ENCODE data around the gene MRPS9.

DNA sequence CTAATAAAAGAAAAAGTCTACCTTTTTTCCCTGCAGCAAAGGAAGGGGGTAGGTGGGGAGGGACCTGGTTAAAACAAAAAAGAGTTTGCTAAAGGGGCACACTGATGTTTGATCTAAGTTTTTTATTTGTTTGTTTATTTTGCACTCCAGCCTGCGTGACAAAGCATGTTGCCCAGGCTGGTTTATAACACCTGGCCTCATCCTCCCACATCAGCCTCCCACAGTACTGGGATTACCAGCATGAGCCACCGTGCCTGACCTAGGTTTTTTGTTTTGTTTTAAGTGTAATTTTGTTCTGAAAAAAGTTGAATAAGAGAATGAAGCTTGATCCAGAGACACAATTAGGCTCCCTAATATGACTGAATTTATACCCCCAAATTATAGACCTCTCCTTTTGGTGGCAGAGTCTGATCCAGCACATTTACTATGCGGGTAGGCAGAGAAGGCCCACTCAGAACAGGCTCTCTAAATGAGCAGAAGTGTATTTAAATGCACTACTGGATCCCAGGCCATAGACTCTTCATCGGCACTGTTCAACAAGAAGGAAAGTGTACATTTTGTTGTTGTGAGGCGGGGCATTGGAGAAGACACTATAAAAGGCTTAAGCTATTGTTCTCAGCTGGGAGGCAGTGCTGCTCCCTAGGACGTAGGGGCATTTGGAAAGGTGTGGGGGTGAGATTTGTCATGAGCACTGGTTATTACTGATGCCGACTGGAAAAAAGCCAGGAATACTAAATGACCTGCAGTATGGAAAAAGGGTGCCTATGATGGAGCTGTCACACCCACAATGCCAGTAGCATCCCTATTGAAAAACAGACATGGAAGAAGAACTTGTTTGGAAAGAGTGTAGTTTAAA lies 32.4 kb downstream of the MRPS9 start:
- TF ChIP-seq, protein P1, sequence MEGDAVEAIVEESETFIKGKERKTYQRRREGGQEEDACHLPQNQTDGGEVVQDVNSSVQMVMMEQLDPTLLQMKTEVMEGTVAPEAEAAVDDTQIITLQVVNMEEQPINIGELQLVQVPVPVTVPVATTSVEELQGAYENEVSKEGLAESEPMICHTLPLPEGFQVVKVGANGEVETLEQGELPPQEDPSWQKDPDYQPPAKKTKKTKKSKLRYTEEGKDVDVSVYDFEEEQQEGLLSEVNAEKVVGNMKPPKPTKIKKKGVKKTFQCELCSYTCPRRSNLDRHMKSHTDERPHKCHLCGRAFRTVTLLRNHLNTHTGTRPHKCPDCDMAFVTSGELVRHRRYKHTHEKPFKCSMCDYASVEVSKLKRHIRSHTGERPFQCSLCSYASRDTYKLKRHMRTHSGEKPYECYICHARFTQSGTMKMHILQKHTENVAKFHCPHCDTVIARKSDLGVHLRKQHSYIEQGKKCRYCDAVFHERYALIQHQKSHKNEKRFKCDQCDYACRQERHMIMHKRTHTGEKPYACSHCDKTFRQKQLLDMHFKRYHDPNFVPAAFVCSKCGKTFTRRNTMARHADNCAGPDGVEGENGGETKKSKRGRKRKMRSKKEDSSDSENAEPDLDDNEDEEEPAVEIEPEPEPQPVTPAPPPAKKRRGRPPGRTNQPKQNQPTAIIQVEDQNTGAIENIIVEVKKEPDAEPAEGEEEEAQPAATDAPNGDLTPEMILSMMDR (conservative IDR thresholded peaks at IDR 0.05), result no peak
- no peak for TF ChIP-seq ZFX (IDR thresholded peaks at IDR 0.05)
